HG03575 (cell line): ENCODE measurements around the gene CAMTA1.
"Not testable (repeated sequence)": the region's sequence is repeated elsewhere in the genome, so short reads cannot be mapped to it uniquely, and the experiment has no call there.

ENCODE experiments used
- ATAC-seq: cut with Tn5 transposase; IDR thresholded peaks from one replicate; pipeline ENCODE4 v1.9.1; 2021; ENCODE audit not compliant: unreplicated experiment, insufficient number of reproducible peaks, low FRiP score; ENCODE audit errors: extremely low read depth

CAMTA1 gene

DNA sequence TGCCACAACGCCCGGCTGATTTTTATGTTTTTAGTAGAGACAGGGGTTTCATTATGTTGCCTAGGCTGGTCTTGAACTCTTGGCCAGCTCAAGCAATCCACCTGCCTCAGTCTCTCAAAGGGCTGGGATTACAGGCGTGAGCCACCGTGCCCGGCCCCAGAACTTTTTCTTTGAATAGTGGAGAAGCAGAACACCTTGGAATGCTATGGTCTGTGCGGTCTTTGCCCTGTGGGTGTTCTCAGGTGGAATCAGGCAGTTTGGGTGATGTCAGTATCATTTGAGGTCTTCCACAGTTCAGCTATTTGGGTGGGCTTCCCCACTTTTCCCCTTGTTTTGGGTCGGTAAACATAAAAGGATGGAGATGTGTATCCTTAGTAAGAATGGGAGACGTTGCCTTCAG, 17.6 kb downstream of the CAMTA1 start:
- no peak for ATAC-seq

- no peak for ATAC-seq
These were observed 18.1 kb downstream of the CAMTA1 start for GRCh38 chr1:6803357-6803756.

DNA sequence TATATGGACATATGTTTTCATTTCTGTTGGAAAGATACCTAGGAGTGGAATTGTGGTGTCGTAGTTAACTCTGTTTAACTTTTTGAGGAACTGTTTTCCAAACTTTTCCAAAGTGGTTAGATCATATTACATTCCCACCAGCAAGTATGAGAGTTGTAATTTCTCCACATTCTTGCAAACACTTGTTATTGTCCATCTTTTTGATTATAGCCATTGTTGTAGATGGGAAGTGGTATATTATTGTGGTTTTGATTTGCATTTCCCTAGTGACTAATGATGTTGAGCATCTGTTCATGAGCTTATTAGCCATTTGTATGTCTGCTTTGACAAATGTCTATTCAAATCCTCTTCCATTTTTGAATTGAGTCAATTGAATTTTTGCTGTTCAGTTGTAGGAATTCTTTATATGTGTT, 19.8 kb downstream of the CAMTA1 start:
- no peak for ATAC-seq

GRCh38 chr1:6807782-6808181, 22.5 kb downstream of the CAMTA1 start:
- no peak for ATAC-seq

DNA sequence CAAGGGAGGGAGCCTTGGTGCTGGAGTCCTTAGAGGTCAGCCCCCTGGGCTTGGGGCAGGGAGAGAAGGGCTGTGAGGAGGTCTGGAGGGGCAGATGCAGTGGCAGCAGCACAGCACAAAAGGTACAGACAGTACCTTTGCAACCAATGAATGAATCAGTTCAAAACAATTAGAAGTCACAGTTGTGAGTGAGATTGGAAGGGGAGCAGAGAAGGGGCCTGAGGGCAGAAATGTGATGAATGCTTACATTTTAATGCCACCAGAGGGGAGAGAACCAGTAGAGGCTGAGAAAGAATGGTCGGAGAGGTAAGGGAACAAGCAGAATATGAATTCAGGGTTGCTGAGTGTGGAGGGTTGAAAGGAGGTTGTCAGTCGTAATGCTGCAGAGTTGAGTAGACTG, 24.2 kb downstream of the CAMTA1 start:
- no peak for ATAC-seq

GRCh38 chr1:6810146-6810734, 25.0 kb downstream of the CAMTA1 start:
- ATAC-seq = not testable (repeated sequence)

- ATAC-seq = no peak
These were observed 26.3 kb downstream of the CAMTA1 start for GRCh38 chr1:6811583-6811982.

DNA sequence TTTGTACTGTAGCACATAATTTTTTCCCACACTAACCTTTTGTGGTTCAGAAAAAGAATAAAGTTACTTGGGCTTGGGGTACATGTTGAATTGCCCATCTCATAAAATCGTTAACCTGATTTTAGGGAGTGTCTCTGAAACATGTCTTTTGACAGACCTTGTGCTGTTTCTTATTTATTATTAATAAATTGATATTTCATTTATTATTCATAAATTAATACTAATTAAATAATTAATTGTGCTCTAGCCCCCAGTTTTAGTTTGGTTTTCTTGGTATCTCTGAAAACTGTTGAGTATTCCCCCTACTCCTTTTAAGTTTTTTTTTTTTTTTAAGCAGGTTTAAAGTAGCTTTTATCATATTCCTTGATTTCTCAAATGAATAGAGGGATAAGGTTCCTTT, 27.9 kb downstream of the CAMTA1 start:
- no peak for ATAC-seq

DNA sequence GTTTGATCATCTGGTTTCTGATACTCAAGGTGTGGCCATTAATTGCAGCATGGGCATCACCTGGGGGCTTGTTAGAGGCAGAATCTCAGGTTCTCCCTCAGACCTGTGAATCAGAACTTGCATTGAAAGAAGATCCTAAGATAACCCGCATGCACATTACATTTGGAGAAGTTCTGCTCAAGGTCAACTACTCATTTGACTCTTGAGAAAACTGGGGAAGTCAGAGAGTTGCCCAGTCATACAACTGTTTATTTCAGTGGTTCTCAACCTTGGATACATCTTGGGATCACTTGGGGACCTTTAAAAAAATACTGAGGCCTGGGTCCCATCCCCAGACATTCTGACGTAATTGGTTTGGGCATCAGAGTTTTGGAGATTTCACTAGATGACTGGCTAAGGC, 30.5 kb downstream of the CAMTA1 start:
- ATAC-seq = no peak

DNA sequence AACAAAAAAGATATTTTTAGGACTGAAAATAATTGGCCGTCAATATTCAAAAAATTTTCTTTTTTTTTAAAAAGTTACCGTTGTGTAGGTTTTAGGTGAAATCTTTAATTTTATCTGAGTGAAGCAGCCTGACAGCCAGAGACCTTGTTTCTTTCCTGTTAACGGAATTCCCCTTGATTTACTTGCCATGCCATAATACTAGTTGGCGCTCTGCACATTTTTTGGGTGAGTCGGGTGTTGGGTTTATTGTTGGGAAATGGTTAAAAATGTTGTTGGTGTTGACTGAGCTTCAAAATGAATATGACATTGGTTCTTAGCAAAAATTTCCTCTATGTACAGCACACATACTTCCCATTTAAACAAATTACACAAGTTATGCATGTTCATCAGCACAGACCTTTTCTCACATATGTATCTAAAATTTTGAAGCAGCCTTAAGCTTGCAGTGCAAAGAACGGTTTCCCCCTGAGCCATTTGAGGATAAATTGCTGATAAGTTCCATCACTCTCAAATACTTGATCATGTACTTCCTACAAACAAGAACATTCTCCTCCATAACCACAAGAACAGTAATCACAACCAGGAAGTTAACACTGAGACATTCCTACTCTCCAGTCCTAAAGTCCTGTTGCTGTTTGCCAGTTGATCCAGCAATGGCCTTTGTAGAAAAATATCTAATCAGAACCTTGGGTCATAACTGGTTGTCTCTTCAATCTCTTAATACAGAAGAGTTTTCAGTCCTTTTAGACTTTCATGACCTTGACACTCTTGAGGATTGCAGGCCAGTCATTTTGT, 34.2 kb downstream of the CAMTA1 start:
- no peak for ATAC-seq

DNA sequence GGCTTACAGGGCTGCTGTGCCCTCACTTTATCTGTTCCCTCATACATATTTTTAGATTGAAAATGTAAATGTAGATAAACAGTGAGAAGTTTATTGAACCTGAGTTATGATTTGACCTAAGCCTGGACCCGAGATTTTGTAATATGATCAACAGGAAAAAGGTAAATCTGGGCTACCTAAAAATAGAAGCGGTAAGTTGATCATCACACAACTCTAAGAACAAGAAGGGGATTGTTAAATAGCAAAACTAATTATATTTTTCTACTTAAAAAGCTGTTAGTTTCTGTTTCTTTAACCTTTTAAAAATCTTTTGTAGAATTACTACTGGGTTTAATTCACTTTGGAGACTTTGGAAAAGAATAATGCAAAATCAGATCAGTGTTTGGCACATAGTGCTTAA, 35.6 kb downstream of the CAMTA1 start:
- no peak for ATAC-seq

DNA sequence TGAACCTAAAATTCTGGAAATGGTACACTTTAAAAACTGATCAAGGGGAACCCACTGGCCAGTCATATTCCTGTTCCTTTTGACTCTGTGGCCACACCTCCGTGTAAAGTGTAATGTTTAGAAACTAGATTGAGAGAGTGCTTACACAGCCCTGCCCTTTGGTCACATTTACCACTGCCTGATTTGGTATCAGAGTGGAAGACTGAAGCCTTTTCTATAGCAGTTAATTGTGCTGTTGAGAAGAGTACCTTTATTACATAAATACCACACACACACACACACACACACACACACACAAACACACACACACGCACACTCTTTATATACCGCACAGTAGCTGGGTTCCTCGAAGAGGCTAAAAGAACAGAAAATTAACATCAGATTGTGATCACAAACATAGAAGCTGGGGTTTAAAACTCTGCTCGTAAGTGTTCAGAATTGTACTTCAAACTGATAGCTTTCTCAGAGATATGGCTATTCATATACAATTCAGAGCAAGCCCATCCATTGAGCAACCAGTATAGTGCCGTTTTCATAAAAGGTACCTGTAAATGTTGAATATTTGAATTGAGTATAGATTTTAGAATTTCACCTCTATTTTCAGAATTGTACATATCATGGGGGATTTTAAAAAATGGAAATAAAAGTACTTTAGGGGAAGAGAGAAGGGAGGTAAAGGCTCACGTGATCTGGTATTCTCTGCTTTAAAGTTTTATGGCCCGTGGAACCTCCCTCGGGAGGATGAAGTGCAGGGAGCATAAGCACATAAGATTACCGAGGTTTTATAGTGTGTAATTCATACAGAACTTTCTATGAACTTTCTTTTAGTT, 37.5 kb downstream of the CAMTA1 start:
- no peak for ATAC-seq

- no peak for ATAC-seq
These were observed 38.5 kb downstream of the CAMTA1 start for GRCh38 chr1:6823793-6824192.

- ATAC-seq = no peak
These were observed 39.6 kb downstream of the CAMTA1 start for GRCh38 chr1:6824665-6825368.

DNA sequence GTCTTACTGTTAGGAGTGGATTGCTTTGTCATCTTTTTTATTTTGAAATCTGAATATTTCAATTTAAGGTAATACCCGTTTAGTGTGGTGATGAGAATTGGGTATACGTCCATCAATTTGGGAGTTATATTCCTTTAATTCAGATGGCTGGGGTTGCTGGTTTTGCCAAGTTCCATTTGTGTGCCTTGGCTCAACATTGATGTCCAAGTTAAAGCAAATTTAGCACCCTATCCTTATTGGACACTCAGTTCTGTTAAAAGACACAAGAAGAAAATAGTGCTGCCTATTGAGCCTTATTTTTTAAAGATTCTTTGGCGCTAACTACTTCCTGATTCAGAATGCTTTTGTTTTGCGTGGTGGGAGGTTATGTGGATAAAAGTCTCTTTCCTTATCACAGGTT, 40.6 kb downstream of the CAMTA1 start:
- no peak for ATAC-seq

- no peak for ATAC-seq
These were observed 41.8 kb downstream of the CAMTA1 start for GRCh38 chr1:6827079-6827478.

DNA sequence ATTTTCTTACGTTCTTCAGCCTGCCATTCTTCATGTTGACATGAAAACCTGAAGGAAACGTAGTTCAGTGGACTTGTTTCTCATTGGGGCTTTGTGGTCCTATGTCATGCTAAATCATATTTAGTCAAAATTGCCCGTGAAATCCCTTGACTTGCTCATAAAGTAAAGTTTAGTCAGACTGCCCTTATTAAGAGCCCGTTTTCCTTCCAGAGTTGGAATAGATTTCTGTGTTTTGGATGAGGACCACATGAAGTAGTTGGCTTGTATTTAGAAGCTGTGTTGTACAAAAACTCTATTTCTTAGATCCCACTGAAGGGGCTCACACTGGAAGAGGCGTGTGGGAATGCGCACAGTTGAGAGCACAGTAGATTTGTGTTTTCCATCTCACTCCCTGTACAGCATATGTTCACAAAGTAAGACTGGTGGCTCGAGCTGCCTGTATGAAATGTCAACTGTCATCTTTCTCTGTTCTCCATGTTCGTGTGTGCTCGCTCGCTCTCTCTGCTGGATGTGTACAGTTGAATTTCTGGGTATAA, 42.4 kb downstream of the CAMTA1 start:
- no peak for ATAC-seq

GRCh38 chr1:6831366-6831765, 46.1 kb downstream of the CAMTA1 start:
- ATAC-seq = no peak

GRCh38 chr1:6832006-6832405, 46.8 kb downstream of the CAMTA1 start:
- ATAC-seq = not testable (repeated sequence)
